Right lung (tissue), 5 donors: Measurements from ENCODE around the gene LAD1. TPM values are rescaled to one million over a fixed set of nuclear protein-coding genes. Genes with fewer than 3 reads are reported as not detected.

ENCODE experiments used
- polyA plus RNA-seq, 5 donors: library from polyadenylated mRNA; unstranded; fragments of 120-200 nt; gene quantifications; one replicate each; pipeline versions ENCODE4 v1.2.1 to v1.2.3, GENCODE V29; 2013; ENCODE audit warnings: inconsistent platforms in 1 of 5, low replicate concordance in 1 of 5; ENCODE audit not compliant: insufficient read length in 5 of 5, insufficient read depth in 1 of 5

Gene LAD1
- polyA plus RNA-seq, 5 donors, result 9.1 to 14.5 (median 11.2) TPM

Other genes starting within 250 kb of the LAD1 start
- 100 to 1,000 TPM; 129 to 155 (median 137) TPM for gene TMEM9, start 244.8 kb downstream of the LAD1 start, polyA plus RNA-seq
- 1 to 10 TPM in 2 of 5 donors, under 1 TPM in 3; 0.61 to 1.4 (median 0.91) TPM for gene IGFN1, start 208.5 kb downstream of the LAD1 start, polyA plus RNA-seq
- under 1 TPM; 0.10 to 0.51 (median 0.18) TPM for gene PKP1, start 115.8 kb downstream of the LAD1 start, polyA plus RNA-seq
- 10 to 100 TPM in 1 of 5 donors, 1 to 10 TPM in 4; 2.9 to 40.9 (median 4.8) TPM for gene TNNT2, start 21.6 kb downstream of the LAD1 start, polyA plus RNA-seq
- gene TNNI1, start 22.4 kb upstream of the LAD1 start, polyA plus RNA-seq, result 10 to 100 TPM in 1 of 5 donors, 1 to 10 TPM in 2, under 1 TPM in 2; 0.46 to 78.1 (median 1.8) TPM
- 10 to 100 TPM; 11.6 to 25.6 (median 14.0) TPM for gene PHLDA3, start 69.9 kb upstream of the LAD1 start, polyA plus RNA-seq
- gene CSRP1, start 107.8 kb upstream of the LAD1 start, polyA plus RNA-seq, result 100 to 1,000 TPM; 218 to 352 (median 252) TPM
- 10 to 100 TPM; 16.9 to 22.4 (median 19.8) TPM for gene NAV1, start 139.8 kb upstream of the LAD1 start, polyA plus RNA-seq